ENCODE data around the gene MED19.

GRCh38 chr11:57667117-57667735 is 44.8 kb downstream of the MED19 start:
- TF ChIP-seq YY1 (IDR thresholded peaks at IDR 0.05; ENCODE audit: insufficient read depth, insufficient read length) (no peak), SUZ12 (IDR thresholded peaks at IDR 0.05; ENCODE audit: extremely low read depth, insufficient read depth, insufficient read length) (no peak), ZNF274 (IDR thresholded peaks at IDR 0.05; ENCODE audit: low read depth, low read length) (no peak)

All from NT2/D1 (cell line).